Measurements from ENCODE around the gene FGD3.
"Not testable (repeated sequence)": the region's sequence is repeated elsewhere in the genome, so short reads cannot be mapped to it uniquely, and the experiment has no call there.

Gene FGD3

GRCh38 chr9:92978345-92978875 lies 31.1 kb downstream of the FGD3 start:
- peak in 1 of 2 donors; percentile 32 for DNase-seq

GRCh38 chr9:92979283-92980056 lies 32.1 kb downstream of the FGD3 start:
- DNase-seq, result no peak

- DNase-seq, result no peak
Measured at GRCh38 chr9:92980085-92980745, 32.9 kb downstream of the FGD3 start.

- no peak for DNase-seq
Measured at GRCh38 chr9:92982130-92982529, 34.8 kb downstream of the FGD3 start.

- no peak for DNase-seq
Measured at GRCh38 chr9:92983984-92984589, 36.8 kb downstream of the FGD3 start.

GRCh38 chr9:92984976-92985375 lies 37.7 kb downstream of the FGD3 start:
- DNase-seq, result no peak

- DNase-seq, result peak; percentile 70 to 71
Measured at GRCh38 chr9:92986176-92987119, 39.1 kb downstream of the FGD3 start.

- DNase-seq, result no peak
Measured at GRCh38 chr9:92988215-92988768, 41.0 kb downstream of the FGD3 start.

GRCh38 chr9:92989561-92989960 lies 42.2 kb downstream of the FGD3 start:
- peak in 1 of 2 donors; percentile 36 for DNase-seq

GRCh38 chr9:92990461-92990860 lies 43.1 kb downstream of the FGD3 start:
- DNase-seq, result no peak

- no peak for DNase-seq
Measured at GRCh38 chr9:92992549-92992948, 45.2 kb downstream of the FGD3 start.

GRCh38 chr9:92998871-92999270 lies 51.5 kb downstream of the FGD3 start:
- not testable (repeated sequence) for DNase-seq

- DNase-seq, result peak in 1 of 2 donors; percentile 48
Measured at GRCh38 chr9:93001031-93001430, 53.7 kb downstream of the FGD3 start.

GRCh38 chr9:93002700-93003099 lies 55.4 kb downstream of the FGD3 start:
- DNase-seq, result no peak

GRCh38 chr9:93003552-93004407 lies 56.5 kb downstream of the FGD3 start:
- DNase-seq, result peak; percentile 65 to 76

- DNase-seq, result no peak
Measured at GRCh38 chr9:93004561-93004960, 57.2 kb downstream of the FGD3 start.

- DNase-seq, result no peak
Measured at GRCh38 chr9:93005876-93006275, 58.6 kb downstream of the FGD3 start.

GRCh38 chr9:93007529-93008058 lies 60.3 kb downstream of the FGD3 start:
- no peak for DNase-seq

GRCh38 chr9:93008457-93008856 lies 61.1 kb downstream of the FGD3 start:
- no peak for DNase-seq

GRCh38 chr9:93009337-93010015 lies 62.2 kb downstream of the FGD3 start:
- no peak for DNase-seq
